Measurements from ENCODE around the gene GEMIN2.
"Not testable (repeated sequence)": the region's sequence is repeated elsewhere in the genome, so short reads cannot be mapped to it uniquely, and the experiment has no call there.

GEMIN2 gene

GRCh38 chr14:39113685-39114072 lies 444 bp upstream of the GEMIN2 start:
- H3K4me3 ChIP-seq (ENCODE audit: low read depth, low read length), result peak overlapping the region; percentile 81
- no peak for DNase-seq (ENCODE audit: low read depth, low spot score)
- TF ChIP-seq CTCF (IDR thresholded peaks at IDR 0.05; ENCODE audit: low read depth, low read length), result no peak
- in situ Hi-C loops (cut with HindIII; ENCODE audit: low sequenced_read_pairs), result no loop called here

- no peak for TF ChIP-seq CTCF (IDR thresholded peaks at IDR 0.05; ENCODE audit: low read depth, low read length)
These were observed 8.4 kb downstream of the GEMIN2 start for GRCh38 chr14:39122330-39123138.

GRCh38 chr14:39137835-39138234 lies 23.7 kb downstream of the GEMIN2 start:
- H3K4me3 ChIP-seq (ENCODE audit: low read depth, low read length); DNase-seq (ENCODE audit: low read depth, low spot score); in situ Hi-C loops (cut with HindIII; ENCODE audit: low sequenced_read_pairs): not testable (repeated sequence)

More at GRCh38 chr14:39122330-39123138, 8.4 kb downstream of the GEMIN2 start:
- in situ Hi-C loops (cut with HindIII; ENCODE audit: low sequenced_read_pairs), result no loop called here
- H3K4me3 ChIP-seq (ENCODE audit: low read depth, low read length), result no peak overlapping the region
- no peak for DNase-seq (ENCODE audit: low read depth, low spot score)

DNA sequence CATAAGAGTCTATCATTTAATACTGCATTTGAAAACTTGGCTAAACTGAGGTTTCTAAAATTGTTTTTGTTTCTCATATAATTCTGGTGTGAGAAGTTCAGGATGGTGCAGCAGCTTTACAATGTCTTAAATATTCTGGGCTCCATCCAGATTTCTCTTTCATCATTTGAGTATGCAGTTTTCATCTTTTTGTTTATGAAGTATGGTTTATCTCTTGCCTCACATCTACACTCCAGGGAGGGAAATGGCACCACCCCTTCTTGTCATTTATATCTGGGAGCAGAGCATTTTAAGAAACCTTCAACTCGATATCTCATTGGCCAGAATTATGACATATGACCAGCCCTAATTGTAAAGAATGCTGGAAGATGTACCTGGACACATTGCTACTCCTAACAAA lies 24.3 kb downstream of the GEMIN2 start:
- in situ Hi-C loops (cut with HindIII; ENCODE audit: low sequenced_read_pairs), result no loop called here
- no peak for DNase-seq (ENCODE audit: low read depth, low spot score)
- no peak for TF ChIP-seq CTCF (IDR thresholded peaks at IDR 0.05; ENCODE audit: low read depth, low read length)
- no peak overlapping the region for H3K4me3 ChIP-seq (ENCODE audit: low read depth, low read length)

- in situ Hi-C loops (cut with HindIII; ENCODE audit: low sequenced_read_pairs), result no loop called here
- no peak for DNase-seq (ENCODE audit: low read depth, low spot score)
- no peak overlapping the region for H3K4me3 ChIP-seq (ENCODE audit: low read depth, low read length)
- no peak for TF ChIP-seq CTCF (IDR thresholded peaks at IDR 0.05; ENCODE audit: low read depth, low read length)
These were observed 26.0 kb downstream of the GEMIN2 start for GRCh38 chr14:39140170-39140569.

DNA sequence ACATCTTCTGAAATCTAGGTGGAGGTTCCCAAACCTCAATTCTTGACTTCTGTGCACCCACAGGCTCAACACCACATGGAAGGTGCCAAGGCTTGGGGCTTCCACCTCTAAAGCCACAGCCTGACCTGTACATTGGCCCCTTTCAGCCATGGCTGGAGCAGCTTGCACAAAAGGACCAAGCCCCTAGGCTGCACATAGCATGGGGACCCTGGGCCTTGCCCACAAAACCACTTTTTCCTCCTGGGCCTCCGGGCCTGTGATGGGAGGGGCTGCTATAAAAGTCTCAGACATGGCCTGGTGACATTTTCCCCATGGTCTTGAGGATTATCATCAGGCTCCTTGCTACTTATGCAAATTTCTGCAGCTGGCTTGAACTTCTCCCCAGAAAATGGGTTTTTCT lies 27.5 kb downstream of the GEMIN2 start:
- H3K4me3 ChIP-seq (ENCODE audit: low read depth, low read length); in situ Hi-C loops (cut with HindIII; ENCODE audit: low sequenced_read_pairs): not testable (repeated sequence)

DNA sequence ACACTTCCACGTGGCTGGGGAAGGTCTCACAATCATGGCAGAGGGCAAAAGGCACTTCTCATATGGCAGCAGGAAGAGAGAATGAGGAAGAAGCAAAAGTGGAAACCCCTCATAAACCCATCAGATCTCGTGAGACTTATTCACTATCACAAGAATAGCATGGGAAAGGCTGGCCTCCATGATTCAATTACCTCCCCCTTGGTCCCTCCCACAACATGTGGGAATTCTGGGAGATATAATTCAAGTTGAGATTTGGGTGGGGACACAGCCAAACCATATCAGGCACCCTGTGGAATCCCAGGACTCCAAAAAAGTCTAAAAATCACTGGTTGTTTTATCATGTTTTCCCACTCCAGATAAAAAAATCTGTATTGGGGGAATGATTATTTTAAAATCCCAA lies 29.1 kb downstream of the GEMIN2 start:
- in situ Hi-C loops (cut with HindIII; ENCODE audit: low sequenced_read_pairs); H3K4me3 ChIP-seq (ENCODE audit: low read depth, low read length); DNase-seq (ENCODE audit: low read depth, low spot score): not testable (repeated sequence)

More for the DNA sequence above, 27.5 kb downstream of the GEMIN2 start:
- DNase-seq (ENCODE audit: low read depth, low spot score), result not testable (repeated sequence)

DNA sequence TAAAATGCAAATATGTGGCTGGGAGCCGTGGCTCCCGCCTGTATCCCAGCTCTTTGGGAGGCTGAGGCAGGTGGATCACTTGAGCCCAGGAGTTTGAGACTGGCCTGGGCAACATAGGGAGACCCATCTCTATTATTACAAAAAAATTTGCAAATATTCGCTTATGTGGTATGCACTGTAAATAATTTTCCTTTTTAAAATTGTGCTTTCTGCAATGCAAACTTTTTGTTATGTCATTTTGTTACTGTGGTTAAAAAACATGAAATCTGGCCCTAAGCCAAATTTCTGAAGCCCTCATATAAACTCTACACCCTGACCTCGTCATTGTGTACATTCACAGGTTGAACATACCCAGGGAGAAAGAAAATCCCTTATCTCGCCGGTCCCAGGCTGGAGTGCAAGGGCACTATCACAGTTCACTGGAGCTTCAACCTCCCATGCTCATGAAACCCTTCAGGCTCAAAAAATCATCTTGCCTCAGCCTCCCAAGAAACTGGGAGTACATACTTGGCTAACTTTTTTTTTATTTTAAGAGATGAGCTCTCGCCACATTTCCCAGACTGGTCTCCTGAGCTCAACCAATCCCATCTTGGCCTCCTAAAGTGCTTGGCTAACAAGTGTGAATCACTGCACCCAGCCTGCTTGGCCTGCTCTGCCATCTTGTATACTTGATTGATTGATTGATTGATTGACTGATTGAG lies 31.3 kb downstream of the GEMIN2 start:
- in situ Hi-C loops (cut with HindIII; ENCODE audit: low sequenced_read_pairs), result no loop called here
- no peak for DNase-seq (ENCODE audit: low read depth, low spot score)
- no peak overlapping the region for H3K4me3 ChIP-seq (ENCODE audit: low read depth, low read length)
- TF ChIP-seq CTCF (IDR thresholded peaks at IDR 0.05; ENCODE audit: low read depth, low read length), result no peak

All from astrocyte of the spinal cord (primary cell).